Neural cell (in vitro differentiated cells): ENCODE results near the gene ALG6. TPM values are rescaled to one million over a fixed set of nuclear protein-coding genes. Genes with fewer than 3 reads are reported as not detected.

Experiments
- H2AFZ ChIP-seq: fragments of 200-600, 300-800 bp; sonication (generic), shearing (Covaris generic); 2 replicates; pipeline ENCODE4 v1.6.0; 2014; ENCODE audit warnings: low read depth, mild to moderate bottlenecking, antibody characterized with exemption, low read length, moderate library complexity
- H3F3A ChIP-seq: fragments of 200-600 bp; shearing (Covaris generic); 2 replicates; pipeline ENCODE4 v1.6.1; 2016; ENCODE audit warnings: mild to moderate bottlenecking, moderate library complexity, mixed read lengths, antibody characterized with exemption, low read length; ENCODE audit not compliant: insufficient read depth, poor library complexity, severe bottlenecking
- H3K27ac ChIP-seq: fragments of 200-600, 300-800 bp; sonication (generic), shearing (Covaris generic); 2 replicates; pipeline ENCODE4 v1.5.1; 2014; ENCODE audit warnings: mild to moderate bottlenecking, low read length, moderate library complexity
- H3K27me3 ChIP-seq: fragments of 300-800, 200-600 bp; sonication (generic), shearing (Covaris generic); 2 replicates; pipeline ENCODE4 v1.6.0; 2014; ENCODE audit warnings: mild to moderate bottlenecking, low read depth, low read length, moderate library complexity; ENCODE audit not compliant: insufficient read depth
- H3K36me3 ChIP-seq: fragments of 300-800, 200-600 bp; sonication (generic), shearing (Covaris generic); 2 replicates; pipeline ENCODE4 v1.5.1; 2014; ENCODE audit warnings: mild to moderate bottlenecking, antibody characterized with exemption, low read length, moderate library complexity; ENCODE audit not compliant: insufficient read depth
- H3K4me2 ChIP-seq: fragments of 300-800, 200-600 bp; sonication (generic), shearing (Covaris generic); 2 replicates; pipeline ENCODE4 v1.6.0; 2014; ENCODE audit warnings: mild to moderate bottlenecking, low read length
- H3K4me3 ChIP-seq: fragments of 300-800, 200-600 bp; sonication (generic), shearing (Covaris generic); 2 replicates; pipeline ENCODE4 v1.5.1; 2014; ENCODE audit warnings: mild to moderate bottlenecking, low read length, moderate library complexity
- H3K79me2 ChIP-seq: fragments of 200-600 bp; shearing (Covaris generic); replicated peaks from 2 replicates; pipeline ENCODE4 v1.6.0; 2014; ENCODE audit warnings: mild to moderate bottlenecking, low read length, moderate library complexity; ENCODE audit not compliant: insufficient read depth
- H3K9ac ChIP-seq: fragments of 300-800, 200-600 bp; sonication (generic), shearing (Covaris generic); 2 replicates; pipeline ENCODE4 v1.6.1; 2016; ENCODE audit warnings: mild to moderate bottlenecking, low read length, mixed read lengths
- H3K9me2 ChIP-seq: fragments of 200-600 bp; shearing (Covaris generic); 2 replicates; pipeline ENCODE4 v1.6.1; 2016; ENCODE audit warnings: mild to moderate bottlenecking, low read length, mixed read lengths; ENCODE audit not compliant: insufficient read depth
- H3K9me3 ChIP-seq: fragments of 200-600, 300-800 bp; sonication (generic), shearing (Covaris generic); 2 replicates; pipeline ENCODE4 v1.6.1; 2016; ENCODE audit warnings: mild to moderate bottlenecking, mixed run types, low read length, moderate library complexity, mixed read lengths
- H4K20me1 ChIP-seq: fragments of 200-600 bp; shearing (Covaris generic); 2 replicates; pipeline ENCODE4 v1.6.1; 2016; ENCODE audit warnings: mild to moderate bottlenecking, mixed run types; ENCODE audit not compliant: insufficient read depth
- CTCF ChIP-seq: fragments of 450-650 bp; IDR thresholded peaks from 2 replicates; pipeline ENCODE4 v1.5.1; 2014; ENCODE audit warnings: antibody characterized with exemption, mild to moderate bottlenecking, moderate library complexity; ENCODE audit not compliant: poor library complexity, severe bottlenecking
- EP300 ChIP-seq: fragments of 450-650 bp; conservative IDR thresholded peaks from 2 replicates; pipeline ENCODE4 v1.6.1; 2014; ENCODE audit warnings: antibody characterized with exemption, mild to moderate bottlenecking, moderate library complexity; ENCODE audit not compliant: poor library complexity, severe bottlenecking
- EZH2 ChIP-seq: fragments of 200-600, 300-800 bp; shearing (Covaris generic), sonication (generic); IDR thresholded peaks from 2 replicates; pipeline ENCODE4 v1.6.1; 2014; ENCODE audit warnings: antibody characterized with exemption, low read length, borderline replicate concordance, mild to moderate bottlenecking; ENCODE audit not compliant: insufficient read depth, poor library complexity, severe bottlenecking
- MXI1 ChIP-seq: fragments of 450-650 bp; conservative IDR thresholded peaks from 2 replicates; pipeline ENCODE4 v1.6.1; 2014; ENCODE audit warnings: antibody characterized with exemption, mild to moderate bottlenecking; ENCODE audit not compliant: poor library complexity, severe bottlenecking
- POLR2AphosphoS5 ChIP-seq: IDR thresholded peaks from 2 replicates; pipeline ENCODE4 v1.6.1; 2012
- RAD21 ChIP-seq: fragments of 450-650 bp; conservative IDR thresholded peaks from 2 replicates; pipeline ENCODE4 v1.6.1; 2014; ENCODE audit warnings: antibody characterized with exemption, mild to moderate bottlenecking, moderate library complexity
- REST ChIP-seq: IDR thresholded peaks from 2 replicates; pipeline ENCODE4 v1.6.1; 2012; ENCODE audit warnings: borderline replicate concordance
- SMC3 ChIP-seq: fragments of 450-650 bp; conservative IDR thresholded peaks from 2 replicates; pipeline ENCODE4 v1.6.1; 2014; ENCODE audit warnings: antibody characterized with exemption, mild to moderate bottlenecking, moderate library complexity; ENCODE audit not compliant: poor library complexity
- TAF1 ChIP-seq: IDR thresholded peaks from 2 replicates; pipeline ENCODE4 v1.6.1; 2012; ENCODE audit warnings: low read depth
- polyA plus RNA-seq: library from polyadenylated mRNA; depleted of rRNA; stranded (reverse); fragments of >200 nt; gene quantifications from 2 replicates; pipeline ENCODE4 v1.2.3, GENCODE V29; 2014

ALG6 gene
- polyA plus RNA-seq, 1 donor from 2014 or later: 46.8 TPM

DNA sequence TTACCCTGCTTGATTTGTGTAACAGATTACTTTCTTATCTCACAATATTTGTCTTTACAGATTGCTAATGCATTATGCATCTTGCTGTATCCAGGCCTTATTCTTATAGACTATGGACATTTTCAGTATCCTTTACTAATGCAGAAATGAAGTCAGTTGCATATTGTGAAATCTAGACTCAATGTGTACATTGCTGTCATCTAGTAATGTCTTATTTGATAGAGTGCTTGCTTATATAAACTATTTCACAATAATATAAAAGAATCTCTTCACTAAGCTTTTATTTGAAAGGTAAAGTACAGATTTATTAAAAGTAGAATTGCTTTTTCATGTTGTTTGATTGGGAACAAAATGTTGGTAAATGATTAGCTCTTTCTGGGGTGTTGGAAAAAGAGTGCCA is 39.6 kb downstream of the ALG6 start:
- H2AFZ ChIP-seq: no peak overlapping the region

DNA sequence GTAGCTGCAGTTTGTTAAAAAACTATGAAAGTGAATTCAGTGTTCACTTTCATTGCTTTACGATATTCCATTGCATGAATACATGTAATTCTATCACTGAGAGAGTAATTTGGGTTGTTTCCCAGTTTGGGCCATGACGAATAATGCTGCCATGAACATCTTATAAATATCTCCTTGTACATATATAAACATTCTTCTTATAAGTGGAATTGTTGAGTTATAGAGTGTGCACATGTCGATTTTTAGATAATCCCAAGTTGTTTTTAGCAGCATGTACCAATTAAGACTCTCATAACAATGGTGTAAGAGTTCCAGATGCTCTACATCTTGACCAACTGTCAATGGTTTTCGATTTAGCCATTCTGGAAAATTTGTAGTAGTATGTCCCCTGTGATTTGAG is 40.9 kb downstream of the ALG6 start:
- H3K9me3 ChIP-seq: no peaks in the 10 kb centered on the region
- H3K79me2 ChIP-seq: no peaks in the 10 kb centered on the region
- H3K9me2 ChIP-seq: no peaks in the 10 kb centered on the region
- H4K20me1 ChIP-seq: no peaks in the 10 kb centered on the region
- H3K4me2 ChIP-seq: no peak overlapping the region
- no peaks in the 10 kb centered on the region for H3K27me3 ChIP-seq
- H2AFZ ChIP-seq: no peak overlapping the region
- H3K36me3 ChIP-seq: no peaks in the 10 kb centered on the region
- no peak overlapping the region for H3K9ac ChIP-seq
- H3K27ac ChIP-seq: no peak overlapping the region
- TF ChIP-seq EZH2 (no peak), CTCF (no peak), TAF1 (no peak), SMC3 (no peak), REST (no peak), RAD21 (no peak), POLR2AphosphoS5 (no peak), EP300 (no peak), MXI1 (no peak)
- no peak overlapping the region for H3K4me3 ChIP-seq
- no peaks in the 10 kb centered on the region for H3F3A ChIP-seq

More for the DNA sequence above, 39.6 kb downstream of the ALG6 start:
- TF ChIP-seq CTCF (no peak), POLR2AphosphoS5 (no peak)
- H3K9me2 ChIP-seq: no peaks in the 10 kb centered on the region
- H3F3A ChIP-seq: no peaks in the 10 kb centered on the region
- no peak overlapping the region for H3K9ac ChIP-seq
- H4K20me1 ChIP-seq: no peaks in the 10 kb centered on the region
- H3K4me3 ChIP-seq: no peak overlapping the region
- no peaks in the 10 kb centered on the region for H3K9me3 ChIP-seq
- no peak overlapping the region for H3K27ac ChIP-seq
- no peak overlapping the region for H3K4me2 ChIP-seq
- no peaks in the 10 kb centered on the region for H3K79me2 ChIP-seq
- H3K27me3 ChIP-seq: no peaks in the 10 kb centered on the region
- peaks cover 3% of the 10 kb centered on the region for H3K36me3 ChIP-seq
